ENCODE data around the gene SEPTIN8. TPM values are rescaled to one million over a fixed set of nuclear protein-coding genes. Genes with fewer than 3 reads are reported as not detected.

The SEPTIN8 gene
- total RNA-seq, 1 experiment from 2014 or later, result 38.2 TPM

DNA sequence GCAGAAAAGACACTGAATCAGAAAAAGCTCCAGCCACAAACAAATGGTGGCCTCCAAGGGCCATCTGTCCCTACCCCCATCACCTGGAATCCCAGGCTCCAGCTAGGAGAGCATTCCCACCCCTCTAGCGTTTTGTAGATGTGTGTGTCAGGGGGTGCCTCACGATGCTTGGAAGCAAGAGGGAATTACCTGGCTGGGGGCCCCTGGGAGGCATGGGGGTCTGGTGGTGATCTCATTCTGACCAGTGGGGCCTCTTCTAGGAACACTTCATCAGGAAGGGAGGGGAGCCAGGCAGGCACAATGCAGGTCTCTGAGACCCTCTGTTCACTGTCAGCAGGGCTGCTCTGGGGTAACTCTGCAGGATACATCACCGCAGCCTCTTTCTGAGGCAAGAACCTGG, 47.4 kb upstream of the SEPTIN8 start:
- H3K4me3 Mint-ChIP-seq, result no peak overlapping the region; a peak in 2 of 5 replicates

More for the DNA sequence above, 47.4 kb upstream of the SEPTIN8 start:
- Histone ChIP-seq H3K23ac (ENCODE audit: insufficient read length, low read depth, low read length) (no peak overlapping the region), H3K4ac (ENCODE audit: low read depth, low read length) (no peak overlapping the region), H2BK15ac (ENCODE audit: low read depth, low read length) (no peak overlapping the region), H2AFZ (ENCODE audit: low read length) (no peak overlapping the region), H3K4me1 (ENCODE audit: insufficient read depth, low read length) (peaks cover 3% of the 10 kb centered on the region), H3K23me2 (ENCODE audit: insufficient read length, low read depth, low read length, poor library complexity, severe bottlenecking) (peaks cover 14% of the 10 kb centered on the region), H3K56ac (ENCODE audit: insufficient read length, low read depth, low read length) (no peak overlapping the region), H3K27ac (ENCODE audit: insufficient read length, low read depth, low read length) (no peak overlapping the region), H3T11ph (ENCODE audit: low read length) (no peak overlapping the region), H4K8ac (replicated peaks; ENCODE audit: insufficient read length, low read depth, low read length) (no peak overlapping the region), H2BK20ac (ENCODE audit: low read depth, low read length, poor library complexity, severe bottlenecking) (no peak overlapping the region), H3K18ac (ENCODE audit: insufficient read length, low read depth, low read length) (no peak overlapping the region), H3K9ac (ENCODE audit: extremely low read depth, insufficient read length, low read length) (no peak overlapping the region), H4K91ac (ENCODE audit: insufficient read length, low read depth, low read length) (no peak overlapping the region), H4K20me1 (ENCODE audit: control insufficient read depth, insufficient read depth, insufficient read length) (no peaks in the 10 kb centered on the region), H3K79me2 (ENCODE audit: insufficient read depth, low read length) (no peaks in the 10 kb centered on the region), H3K14ac (ENCODE audit: insufficient read depth, low read length) (no peak overlapping the region), H2AK5ac (ENCODE audit: insufficient read length, low read length) (no peak overlapping the region), H2BK5ac (ENCODE audit: insufficient read length, low read length) (no peak overlapping the region), H3K79me1 (ENCODE audit: insufficient read depth, low read depth, low read length, poor library complexity, severe bottlenecking) (no peaks in the 10 kb centered on the region), H3K9me3 (ENCODE audit: control insufficient read depth, low read depth, low read length) (no peaks in the 10 kb centered on the region), H3K27me3 (ENCODE audit: insufficient read depth, low read length) (peaks cover 22% of the 10 kb centered on the region; the same call in 1 of the 2 replicates), H3K4me2 (ENCODE audit: insufficient read depth, insufficient read length, low read length) (no peak overlapping the region), H2BK12ac (ENCODE audit: insufficient read length, low read depth, low read length) (no peak overlapping the region), H2BK120ac (ENCODE audit: low read depth, low read length, poor library complexity, severe bottlenecking) (no peak overlapping the region), H4K5ac (ENCODE audit: insufficient read length, low read depth, low read length) (no peak overlapping the region)
- no peak for DNase-seq
- Mint-ChIP-seq H3K27ac (no peak overlapping the region), H3K36me3 (ENCODE audit: insufficient read depth in 1 of 3, low read depth in 3 of 3) (peaks cover 3 to 6% (median 4%) of the 10 kb centered on the region in 3 experiments; a peak in 6 of 7 replicates), H3K27me3 (ENCODE audit: low read depth) (peaks cover 71% of the 10 kb centered on the region), H3K9me3 (no peaks in the 10 kb centered on the region; a peak in 1 of 5 replicates), H3K4me1 (peaks cover 11 to 22% of the 10 kb centered on the region in 2 experiments)
- TF ChIP-seq CTCF (conservative IDR thresholded peaks at IDR 0.05), result no peak
- WGBS (ENCODE audit: extremely low coverage, insufficient read length, low lambda C conversion rate), result no CpG with 5 or more reads among the region's 3 CpGs

Data from H9 (cell line).